Thymus (tissue), 11 donors: ENCODE results near the gene RALY. TPM values are rescaled to one million over a fixed set of nuclear protein-coding genes. Genes with fewer than 3 reads are reported as not detected.
"Not testable (repeated sequence)": the region's sequence is repeated elsewhere in the genome, so short reads cannot be mapped to it uniquely, and the experiment has no call there.

Experiments
- DNase-seq, 9 donors: peaks; one replicate each; pipeline ENCODE4 v3.0.0-alpha.2; 2013; ENCODE audit warnings: low spot score in 9 of 9, low read depth in 6 of 9, missing footprints in 1 of 9
- H3K27ac ChIP-seq, 2 donors: one replicate each; pipeline ENCODE4 v1.5.1; 2013; ENCODE audit warnings: control low read depth in 1 of 2, low read depth in 1 of 2, low read length in 1 of 2, mild to moderate bottlenecking in 1 of 2, moderate library complexity in 1 of 2
- H3K27me3 ChIP-seq, 2 donors: one replicate each; pipeline ENCODE4 v1.5.1; 2013; ENCODE audit warnings: low read length in 1 of 2; ENCODE audit not compliant: control insufficient read depth in 2 of 2, insufficient read depth in 1 of 2
- H3K36me3 ChIP-seq, 2 donors: one replicate each; pipeline ENCODE4 v1.5.1; 2013; ENCODE audit warnings: low read length in 1 of 2, mild to moderate bottlenecking in 1 of 2, moderate library complexity in 1 of 2; ENCODE audit not compliant: control insufficient read depth in 2 of 2, insufficient read depth in 2 of 2
- H3K4me1 ChIP-seq, 2 donors: one replicate each; pipeline ENCODE4 v1.5.1; 2013; ENCODE audit warnings: low read length in 2 of 2; ENCODE audit not compliant: control insufficient read depth in 2 of 2, insufficient read depth in 2 of 2
- H3K4me3 ChIP-seq, 2 donors: one replicate each; pipeline ENCODE4 v1.5.1; 2013; ENCODE audit warnings: low read length in 2 of 2, control low read depth in 1 of 2, mild to moderate bottlenecking in 1 of 2
- H3K9me3 ChIP-seq, 2 donors: one replicate each; pipeline ENCODE4 v1.5.1; 2013; ENCODE audit warnings: low read length in 1 of 2, mild to moderate bottlenecking in 1 of 2; ENCODE audit not compliant: control insufficient read depth in 2 of 2, insufficient read depth in 1 of 2
- WGBS: extraction: QIAGEN DNeasy Blood & Tissue Kit; methylation state at CpG from one replicate; pipeline ENCODE4 v1.1.7; 2013; 5-methylcytosine and 5-hydroxymethylcytosine counted together
- polyA plus RNA-seq: library from polyadenylated mRNA; stranded (reverse); fragments of 200-250 nt; gene quantifications from one replicate; pipeline ENCODE4 v1.2.3, GENCODE V29; 2013
- total RNA-seq: library from RNA; stranded (reverse); fragments of 120-200 nt; gene quantifications from one replicate; pipeline ENCODE4 v1.2.4, GENCODE V29; 2013
- donor health status: healthy.

Gene RALY
- total and polyA plus RNA-seq, 2 donors, result 90.2 to 131 TPM

- 94% methylated on average over 2 of the region's 2 CpGs for WGBS
- no peak for DNase-seq
- no peaks in the 10 kb centered on the region for H3K36me3 ChIP-seq
- no peaks in the 10 kb centered on the region for H3K4me1 ChIP-seq
- H3K9me3 ChIP-seq, result no peaks in the 10 kb centered on the region
- H3K27ac ChIP-seq, result no peak overlapping the region
- H3K4me3 ChIP-seq, result no peak overlapping the region
- H3K27me3 ChIP-seq, result no peaks in the 10 kb centered on the region
These were observed 126.5 kb downstream of the RALY start for GRCh38 chr20:34120213-34120612.

- DNase-seq, result no peak
- H3K4me3 ChIP-seq, result no peak overlapping the region
- H3K9me3 ChIP-seq, result no peaks in the 10 kb centered on the region
- no peaks in the 10 kb centered on the region for H3K36me3 ChIP-seq
- WGBS, result 97% methylated on average over 43 of the region's 43 CpGs
- H3K27ac ChIP-seq, result no peak overlapping the region
- no peaks in the 10 kb centered on the region for H3K27me3 ChIP-seq
- no peaks in the 10 kb centered on the region for H3K4me1 ChIP-seq
These were observed 128.7 kb downstream of the RALY start for GRCh38 chr20:34122274-34122980.

- H3K4me3 ChIP-seq, result no peak overlapping the region
- no peaks in the 10 kb centered on the region for H3K4me1 ChIP-seq
- no peak overlapping the region for H3K27ac ChIP-seq
- no peaks in the 10 kb centered on the region for H3K36me3 ChIP-seq
- no peaks in the 10 kb centered on the region for H3K27me3 ChIP-seq
- H3K9me3 ChIP-seq, result no peaks in the 10 kb centered on the region
- DNase-seq, result no peak
These were observed 129.6 kb downstream of the RALY start for GRCh38 chr20:34123309-34123708.

GRCh38 chr20:34124469-34125249 is 130.9 kb downstream of the RALY start:
- no peaks in the 10 kb centered on the region for H3K27me3 ChIP-seq
- H3K4me1 ChIP-seq, result peaks cover 0 to 3% of the 10 kb centered on the region in 2 donors
- WGBS, result 84% methylated on average over 2 of the region's 2 CpGs
- H3K4me3 ChIP-seq, result no peak overlapping the region
- H3K36me3 ChIP-seq, result no peaks in the 10 kb centered on the region
- DNase-seq, result no peak
- no peak overlapping the region for H3K27ac ChIP-seq
- H3K9me3 ChIP-seq, result no peaks in the 10 kb centered on the region

GRCh38 chr20:34127792-34128191 is 134.1 kb downstream of the RALY start:
- no peak overlapping the region for H3K4me3 ChIP-seq
- H3K27ac ChIP-seq, result no peak overlapping the region
- WGBS, result 94% methylated on average over 10 of the region's 10 CpGs
- peaks cover 0 to 3% of the 10 kb centered on the region in 2 donors for H3K4me1 ChIP-seq
- H3K27me3 ChIP-seq, result no peaks in the 10 kb centered on the region
- no peaks in the 10 kb centered on the region for H3K36me3 ChIP-seq
- H3K9me3 ChIP-seq, result no peaks in the 10 kb centered on the region
- DNase-seq, result no peak

- no peaks in the 10 kb centered on the region for H3K27me3 ChIP-seq
- WGBS, result 6% methylated on average over 10 of the region's 10 CpGs
- no peaks in the 10 kb centered on the region for H3K36me3 ChIP-seq
- H3K4me1 ChIP-seq, result peaks cover 0 to 3% of the 10 kb centered on the region in 2 donors
- no peaks in the 10 kb centered on the region for H3K9me3 ChIP-seq
- no peak overlapping the region for H3K27ac ChIP-seq
- DNase-seq, result peak in 8 of 9 donors; percentile 54 to 85 (median 68)
- H3K4me3 ChIP-seq, result no peak overlapping the region
These were observed 135.9 kb downstream of the RALY start for GRCh38 chr20:34129518-34130162.

- Histone ChIP-seq H3K36me3 (no peaks in the 10 kb centered on the region), H3K27ac (no peak overlapping the region), H3K4me1 (peaks cover 0 to 3% of the 10 kb centered on the region in 2 donors), H3K4me3 (no peak overlapping the region), H3K9me3 (no peaks in the 10 kb centered on the region), H3K27me3 (no peaks in the 10 kb centered on the region)
- no peak for DNase-seq
- 95% methylated on average over 4 of the region's 4 CpGs for WGBS
These were observed 137.8 kb downstream of the RALY start for GRCh38 chr20:34131491-34131890.

GRCh38 chr20:34132491-34132890 is 138.8 kb downstream of the RALY start:
- not testable (repeated sequence) for H3K27ac ChIP-seq, H3K36me3 ChIP-seq, H3K27me3 ChIP-seq, DNase-seq, H3K4me3 ChIP-seq, H3K9me3 ChIP-seq, H3K4me1 ChIP-seq
- WGBS, result 98% methylated on average over 26 of the region's 26 CpGs

- not testable (repeated sequence) for H3K36me3 ChIP-seq, H3K27me3 ChIP-seq, H3K4me3 ChIP-seq, DNase-seq, H3K27ac ChIP-seq, H3K9me3 ChIP-seq, H3K4me1 ChIP-seq
- 96% methylated on average over 21 of the region's 21 CpGs for WGBS
These were observed 139.2 kb downstream of the RALY start for GRCh38 chr20:34132943-34133342.
